HL-60/S4 (cell line): ENCODE results near the gene ACACA.
"Not testable (repeated sequence)": the region's sequence is repeated elsewhere in the genome, so short reads cannot be mapped to it uniquely, and the experiment has no call there.

Experiments
- in situ Hi-C: fragments of 300-500 bp; cut with MboI; formaldehyde crosslinking; loops from 2 replicates; pipeline ENCODE4 v1.14.3; 2022; ENCODE audit warnings: low sequenced_read_pairs

The ACACA gene

DNA sequence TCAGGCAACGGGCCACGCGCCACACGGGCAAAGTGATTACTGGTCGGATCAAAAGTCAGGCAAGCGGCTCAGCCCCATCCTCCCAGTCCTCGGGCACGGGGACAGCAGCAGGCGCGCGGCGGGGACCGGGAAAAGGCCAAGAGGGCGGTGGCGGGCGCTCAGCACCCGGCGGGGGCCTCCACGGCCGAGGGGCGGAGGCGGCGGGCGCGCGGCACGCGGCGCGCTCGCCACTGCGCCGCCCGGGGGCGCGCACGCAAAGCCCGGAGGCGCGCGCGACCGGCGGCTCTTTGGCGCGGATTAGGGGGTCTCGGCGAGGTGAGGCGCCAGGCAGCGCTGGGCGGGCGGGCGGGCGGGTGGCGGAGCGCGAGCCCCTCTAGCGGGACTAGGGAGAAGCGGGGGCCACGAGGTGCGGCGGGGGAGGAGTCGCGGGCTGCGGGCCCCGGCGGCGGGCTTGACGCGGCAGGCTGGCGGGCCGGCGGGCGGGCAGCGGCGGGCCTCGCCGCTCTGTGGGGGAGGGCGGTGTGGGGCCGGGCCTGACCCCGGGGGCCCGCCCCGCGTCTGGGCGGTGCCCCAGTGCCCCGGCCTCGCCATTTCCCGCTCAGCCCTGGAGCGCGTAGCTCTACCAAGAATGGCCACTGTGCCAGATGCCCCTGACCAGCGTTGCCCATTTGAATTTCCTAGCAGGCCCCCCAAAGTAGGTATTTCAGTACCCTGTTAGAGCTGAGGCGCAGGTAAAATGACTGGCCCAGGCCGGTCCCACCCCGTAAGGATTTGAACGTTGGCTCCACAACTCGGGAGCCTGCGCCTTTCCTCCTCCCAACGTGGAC, at the start of gene ACACA, which contains the start of gene TADA2A:
Gene ACACA (minus strand): TSS at position 202 of the 827 bp plus-strand sequence. CDS start 537 bp downstream, outside the sequence.
Gene TADA2A (plus strand): TSS at position 252 of the 827 bp plus-strand sequence. CDS start 4,480 bp downstream, outside the sequence.
- in situ Hi-C loops, result no loop called here

DNA sequence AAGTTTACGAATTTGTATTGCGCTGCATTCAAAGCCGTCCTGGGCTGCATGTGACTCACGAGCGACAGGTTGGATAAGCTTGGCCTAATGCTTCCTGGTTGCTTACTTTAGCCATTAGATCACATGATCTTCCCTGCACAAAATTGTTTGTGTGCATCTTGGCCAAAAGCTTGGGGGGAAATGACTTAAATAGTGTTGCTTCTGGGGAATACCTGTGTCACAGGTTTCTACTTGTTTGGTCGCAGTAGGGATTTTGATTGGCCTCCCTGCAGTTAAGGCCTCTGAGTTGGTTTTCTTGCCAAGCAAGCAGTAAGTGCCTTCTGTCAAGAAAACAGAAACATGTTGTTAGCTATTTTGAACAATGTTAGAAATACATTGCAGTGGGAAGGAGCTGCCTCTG, 43.5 kb upstream of the ACACA start:
- in situ Hi-C loops, result no loop called here

DNA sequence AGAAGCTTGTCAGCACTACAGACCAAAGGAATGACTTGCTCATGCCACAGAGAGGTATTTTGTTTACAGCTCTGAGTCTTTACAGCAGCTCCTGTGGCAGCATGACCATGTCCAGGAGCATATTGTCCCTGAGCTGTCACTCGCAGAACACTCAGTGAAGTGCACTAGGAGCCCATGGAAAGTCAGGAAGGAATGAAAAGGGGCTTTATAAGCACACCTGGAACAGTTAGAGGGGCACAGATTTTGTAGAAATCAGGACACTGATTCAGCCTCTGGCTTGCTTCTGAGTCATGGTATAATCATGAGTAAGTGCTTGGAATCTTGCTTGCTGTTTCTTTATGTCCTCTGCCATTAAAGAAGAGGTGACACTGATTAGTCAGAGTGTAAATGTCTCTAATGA, 41.0 kb upstream of the ACACA start:
- in situ Hi-C loops, result no loop called here

DNA sequence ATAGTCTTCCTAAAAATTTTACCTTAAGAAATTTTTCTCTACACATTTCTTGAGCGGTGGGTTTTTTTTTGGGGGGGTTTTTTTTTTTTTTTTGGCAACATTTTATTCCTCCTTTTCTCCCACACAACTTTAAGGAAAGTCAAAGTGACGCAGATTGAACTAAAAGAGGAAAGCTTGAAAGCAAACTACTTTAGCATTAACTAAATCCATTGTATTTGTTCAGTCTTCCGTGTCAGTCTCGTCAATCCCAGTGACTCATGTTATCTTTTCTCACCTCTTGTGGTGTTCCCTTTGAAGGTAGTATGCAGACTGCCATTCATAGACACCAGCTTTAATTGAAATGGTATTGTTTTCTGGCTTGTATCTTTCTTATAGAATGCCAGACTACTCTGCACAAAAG, 39.4 kb upstream of the ACACA start:
- in situ Hi-C loops, result no loop called here

DNA sequence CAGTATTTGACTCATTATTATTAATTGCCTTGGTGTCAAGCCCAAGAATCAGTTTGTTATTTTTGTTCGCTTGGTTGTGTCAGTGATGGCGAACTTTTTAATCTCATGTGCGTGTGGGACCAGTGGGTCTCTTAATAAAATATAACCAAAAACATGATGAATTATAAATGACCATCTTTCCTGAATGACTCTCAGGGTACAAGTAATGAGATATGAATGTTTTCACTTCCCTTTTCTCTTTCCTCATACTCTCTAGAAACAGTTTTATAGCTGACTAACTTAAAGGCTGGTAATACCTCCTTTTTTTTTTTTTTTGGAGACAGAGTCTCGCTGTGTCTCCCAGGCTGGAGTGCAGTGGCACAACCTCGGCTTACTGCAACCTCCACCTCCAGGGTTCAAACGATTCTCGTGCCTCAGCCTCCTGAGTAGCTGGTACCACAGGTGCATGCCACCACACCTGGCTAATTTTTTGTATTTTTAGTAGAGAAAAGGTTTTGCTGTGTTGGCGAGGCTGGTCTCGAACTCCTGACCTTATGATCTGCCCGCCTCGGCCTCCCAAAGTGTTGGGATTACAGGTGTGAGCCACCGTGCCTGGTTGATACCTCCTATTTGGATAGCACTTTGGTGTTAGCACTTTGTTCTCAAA, 34.9 kb upstream of the ACACA start:
- in situ Hi-C loops, result not testable (repeated sequence)

DNA sequence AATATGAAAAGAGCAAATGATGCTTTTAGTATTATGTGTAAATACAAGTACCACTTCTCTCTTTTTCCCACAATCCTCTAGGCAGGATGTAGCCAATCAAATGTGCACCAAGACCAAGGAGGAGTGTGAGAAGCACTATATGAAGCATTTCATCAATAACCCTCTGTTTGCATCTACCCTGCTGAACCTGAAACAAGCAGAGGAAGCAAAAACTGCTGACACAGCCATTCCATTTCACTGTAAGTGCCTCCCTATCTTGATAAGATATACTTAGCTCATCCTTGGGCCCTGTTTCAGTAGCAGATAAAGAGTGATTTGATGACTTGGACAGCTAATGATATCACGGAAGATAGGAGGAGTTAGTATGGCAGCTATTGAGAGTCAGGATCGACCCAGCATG, 33.8 kb upstream of the ACACA start:
- in situ Hi-C loops, result no loop called here

DNA sequence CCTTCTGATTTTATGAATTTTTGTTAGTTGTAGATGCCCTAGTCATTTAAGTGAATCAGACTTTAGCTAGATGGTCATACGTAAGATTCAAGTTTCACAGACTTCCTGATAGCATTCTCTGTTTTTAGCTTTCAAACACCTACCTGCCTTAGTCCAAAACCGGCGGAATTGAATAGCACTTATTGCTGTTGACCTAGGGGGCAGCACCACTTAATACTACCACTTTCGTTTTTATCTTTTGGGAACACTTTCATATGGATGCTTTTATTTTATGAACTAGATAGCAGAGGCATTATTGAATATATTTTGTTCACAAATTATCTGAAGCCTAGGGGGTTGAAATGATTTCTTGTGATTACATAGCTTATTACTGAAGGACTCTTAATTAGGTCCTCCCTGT, 31.5 kb upstream of the ACACA start:
- in situ Hi-C loops, result no loop called here

DNA sequence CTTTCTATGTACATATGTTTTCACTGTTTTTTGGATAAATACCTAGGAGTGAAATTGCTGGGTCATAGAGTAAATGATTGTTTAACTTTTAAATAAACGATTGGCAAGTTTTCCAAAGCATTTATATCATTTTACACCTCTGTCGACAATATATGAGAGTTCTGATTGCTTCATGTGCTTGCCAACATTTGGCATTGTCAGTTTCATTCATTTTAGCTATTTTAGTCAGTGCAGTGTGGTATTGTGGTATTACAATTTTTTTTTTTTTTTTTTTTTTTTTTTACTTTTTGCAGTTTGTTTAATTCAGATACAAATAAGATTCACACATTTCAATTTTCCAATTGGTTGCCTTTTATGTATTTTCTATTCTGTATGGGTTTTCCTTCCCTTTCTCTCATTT, 26.0 kb upstream of the ACACA start:
- in situ Hi-C loops, result no loop called here

DNA sequence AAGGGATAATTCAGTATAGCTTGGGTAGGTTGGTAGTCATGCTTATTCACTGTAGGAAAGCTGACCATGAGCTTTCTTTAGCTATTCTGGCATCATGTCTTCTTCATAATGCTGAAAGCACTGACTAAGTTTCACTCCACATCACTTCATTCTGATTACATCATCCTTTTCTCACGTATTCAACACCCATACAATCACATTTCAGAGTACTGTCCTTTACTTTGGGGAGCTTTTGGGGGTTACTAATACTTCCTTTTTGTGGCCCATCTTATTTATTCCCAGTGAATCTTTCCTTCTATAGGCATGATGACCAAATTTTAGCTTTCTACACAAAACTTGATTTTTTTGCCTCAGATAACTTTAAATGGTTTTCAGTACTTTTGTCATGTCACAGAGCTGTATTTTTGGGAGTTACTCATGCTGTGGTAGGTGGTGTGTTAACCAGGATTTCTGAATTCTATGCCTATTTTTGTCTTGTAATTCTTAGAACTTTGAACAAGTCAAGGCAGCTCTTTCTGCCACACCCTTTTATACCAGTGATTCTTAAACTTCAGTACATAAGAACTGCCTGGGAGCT, 23.5 kb upstream of the ACACA start:
- in situ Hi-C loops, result no loop called here

DNA sequence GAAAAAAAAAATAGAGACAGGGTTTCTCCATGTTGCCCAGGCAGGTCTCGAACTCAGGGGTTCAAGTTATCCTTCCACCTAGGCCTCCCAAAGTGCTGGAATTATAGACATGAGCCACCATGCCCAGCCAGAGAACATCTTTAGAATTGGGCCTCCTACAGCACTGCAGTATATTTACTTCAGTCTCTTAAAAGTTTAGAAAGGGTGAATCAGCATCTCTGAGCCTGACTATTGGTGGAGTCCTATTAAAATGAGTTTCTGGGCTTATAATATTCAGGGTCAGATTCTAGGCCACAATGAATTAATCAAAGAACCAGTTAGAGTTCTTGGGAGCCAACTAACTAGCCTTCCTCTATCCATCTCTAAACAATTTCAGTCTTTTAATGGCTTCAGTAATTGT, 22.8 kb upstream of the ACACA start:
- in situ Hi-C loops, result no loop called here

DNA sequence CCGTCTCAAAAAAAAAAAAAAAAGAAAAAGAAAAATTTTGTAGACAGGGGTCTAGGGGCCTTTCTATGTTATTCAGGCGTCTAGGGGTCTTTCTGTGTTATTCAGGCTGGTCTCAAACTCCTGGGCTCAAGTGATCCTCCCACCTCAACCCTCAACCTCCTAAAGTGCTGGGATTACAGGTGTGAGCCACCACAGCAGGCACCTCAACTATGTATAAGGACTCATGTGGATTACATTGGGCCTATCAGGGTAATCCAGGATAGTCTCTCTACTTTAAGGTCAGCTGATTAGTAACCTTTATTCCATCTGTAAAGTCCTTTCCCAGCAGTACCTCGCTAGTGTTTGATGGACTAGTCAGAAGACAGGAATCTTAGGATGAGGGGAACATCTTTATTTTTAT, 22.4 kb upstream of the ACACA start:
- in situ Hi-C loops, result no loop called here

DNA sequence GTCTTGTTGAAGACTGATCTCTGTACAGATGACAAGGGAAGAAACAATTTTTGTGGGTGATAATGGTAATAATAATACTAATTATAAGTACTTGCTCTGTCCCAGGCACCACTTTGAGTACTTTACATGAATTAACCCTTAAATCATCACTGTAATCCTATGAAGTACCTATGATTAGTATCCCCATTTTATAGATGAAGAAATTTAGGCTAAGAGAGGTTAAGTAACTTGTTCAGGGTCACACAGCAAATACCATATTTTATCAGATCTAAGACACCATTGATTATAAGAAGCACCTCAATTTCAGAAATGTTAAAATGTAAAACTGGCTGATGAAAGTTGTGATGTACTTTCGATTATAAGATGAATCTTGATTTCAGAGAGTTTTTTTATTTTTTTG, 18.6 kb upstream of the ACACA start:
- in situ Hi-C loops, result no loop called here

DNA sequence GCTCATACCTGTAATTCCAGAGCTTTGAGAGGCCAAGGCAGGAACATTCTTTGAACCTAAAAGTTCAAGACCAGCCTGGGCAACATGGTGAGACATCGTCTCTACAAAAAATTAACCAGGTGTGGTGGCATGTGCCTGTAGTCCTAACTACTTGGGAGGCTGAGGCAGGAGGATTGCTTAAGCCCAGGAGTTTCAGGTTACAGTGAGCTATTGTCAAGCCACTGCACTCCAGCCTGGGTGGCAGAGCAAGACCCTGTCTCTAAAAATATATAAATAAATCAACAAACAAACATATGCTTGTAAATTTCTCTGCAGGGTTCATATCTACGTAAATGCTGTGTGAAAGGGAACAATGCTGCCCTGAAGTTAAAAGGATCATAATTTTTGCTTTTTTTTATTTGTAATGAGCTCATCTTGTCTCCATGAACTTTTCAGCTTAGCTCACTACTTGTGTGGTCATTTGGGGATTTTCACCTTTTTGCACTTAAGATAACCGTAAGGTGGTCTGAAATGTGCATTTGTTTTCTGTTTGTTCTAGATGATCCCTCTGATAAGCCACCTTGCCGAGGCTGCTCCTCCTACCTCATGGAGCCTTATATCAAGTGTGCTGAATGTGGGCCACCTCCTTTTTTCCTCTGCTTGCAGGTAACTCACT, 16.5 kb upstream of the ACACA start:
- in situ Hi-C loops, result no loop called here

DNA sequence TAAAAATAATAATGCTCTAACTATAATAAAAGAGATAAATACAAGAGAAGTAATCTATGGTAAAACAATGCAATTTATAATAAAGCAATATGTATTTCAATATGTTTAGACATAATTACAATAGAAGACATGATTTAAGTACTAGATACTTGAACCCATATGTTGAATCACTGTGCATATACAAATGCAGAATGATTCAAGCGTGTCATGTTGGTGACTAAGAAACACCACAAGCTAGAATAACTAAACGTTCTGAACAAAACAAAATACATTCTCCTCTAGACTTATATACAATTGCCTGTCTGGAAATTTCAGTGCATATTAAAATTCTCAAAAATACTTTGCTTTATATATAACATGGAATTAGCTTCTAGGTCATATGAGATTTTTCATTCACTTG, 11.2 kb upstream of the ACACA start:
- in situ Hi-C loops, result no loop called here

DNA sequence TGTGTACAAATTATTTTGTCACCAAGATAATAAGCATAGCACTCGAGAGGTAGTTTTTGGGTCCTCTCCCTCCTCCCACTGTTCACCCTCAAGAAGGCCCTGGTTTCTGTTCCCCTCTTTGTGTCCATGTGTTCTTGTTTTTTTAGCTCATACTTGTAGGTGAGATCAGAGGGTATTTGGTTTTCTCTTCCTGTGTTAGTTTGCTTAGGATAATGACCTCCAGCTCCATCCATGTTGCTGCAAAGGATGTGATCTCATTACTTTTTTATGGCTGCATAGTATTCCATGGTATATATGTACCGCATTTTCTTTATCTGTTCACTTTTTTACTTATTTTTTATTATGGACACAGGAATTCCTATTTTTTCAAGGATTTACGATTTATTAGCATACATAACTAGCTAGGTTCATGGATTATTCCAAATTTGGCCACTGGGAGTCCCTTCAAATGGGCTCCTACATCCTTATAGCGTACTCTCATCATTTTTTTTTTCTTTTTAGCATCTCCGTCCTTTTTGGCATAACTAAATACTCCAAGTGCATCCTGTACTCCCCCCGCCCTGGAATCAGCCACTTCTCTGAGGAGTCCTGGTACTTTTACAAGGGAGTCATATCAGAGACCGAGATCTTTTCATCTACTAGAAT, 7.4 kb upstream of the ACACA start:
- in situ Hi-C loops, result no loop called here

DNA sequence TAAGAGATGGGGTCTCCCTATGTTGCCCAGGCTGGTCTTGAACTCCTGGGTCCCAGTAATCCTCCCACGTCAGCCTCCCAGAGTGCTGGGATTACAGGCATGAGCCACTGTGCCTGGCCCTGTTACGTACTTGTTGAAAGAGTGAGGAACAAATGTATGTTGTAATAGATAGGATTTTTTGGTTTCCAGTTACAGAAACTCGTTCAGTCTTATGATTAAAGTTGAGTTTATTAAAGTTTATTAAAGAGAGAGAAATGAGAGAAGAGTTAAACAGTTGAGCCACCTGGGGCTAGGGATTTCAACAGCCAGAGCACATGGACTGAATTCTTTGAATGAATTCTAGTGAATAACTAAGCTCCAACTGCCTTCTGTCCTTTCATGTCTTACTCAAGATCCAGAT, 3.7 kb upstream of the ACACA start:
- in situ Hi-C loops, result no loop called here

DNA sequence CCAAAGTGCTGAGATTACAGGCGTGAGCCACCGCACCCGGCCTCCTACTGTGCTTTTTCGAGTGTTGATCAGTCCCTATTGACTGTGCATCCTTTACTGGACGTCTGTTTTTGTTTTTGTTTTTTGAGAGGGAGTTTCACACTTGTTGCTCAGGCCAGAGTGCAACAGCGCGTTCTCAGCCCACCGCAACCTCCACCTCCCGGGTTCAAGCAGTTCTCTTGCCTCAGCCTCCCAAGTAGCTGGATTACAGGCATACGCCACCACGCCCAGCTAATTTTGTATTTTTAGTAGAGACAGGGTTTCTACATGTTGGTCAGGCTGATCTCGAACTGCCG, 1.5 kb upstream of the ACACA start:
- in situ Hi-C loops, result not testable (repeated sequence)

DNA sequence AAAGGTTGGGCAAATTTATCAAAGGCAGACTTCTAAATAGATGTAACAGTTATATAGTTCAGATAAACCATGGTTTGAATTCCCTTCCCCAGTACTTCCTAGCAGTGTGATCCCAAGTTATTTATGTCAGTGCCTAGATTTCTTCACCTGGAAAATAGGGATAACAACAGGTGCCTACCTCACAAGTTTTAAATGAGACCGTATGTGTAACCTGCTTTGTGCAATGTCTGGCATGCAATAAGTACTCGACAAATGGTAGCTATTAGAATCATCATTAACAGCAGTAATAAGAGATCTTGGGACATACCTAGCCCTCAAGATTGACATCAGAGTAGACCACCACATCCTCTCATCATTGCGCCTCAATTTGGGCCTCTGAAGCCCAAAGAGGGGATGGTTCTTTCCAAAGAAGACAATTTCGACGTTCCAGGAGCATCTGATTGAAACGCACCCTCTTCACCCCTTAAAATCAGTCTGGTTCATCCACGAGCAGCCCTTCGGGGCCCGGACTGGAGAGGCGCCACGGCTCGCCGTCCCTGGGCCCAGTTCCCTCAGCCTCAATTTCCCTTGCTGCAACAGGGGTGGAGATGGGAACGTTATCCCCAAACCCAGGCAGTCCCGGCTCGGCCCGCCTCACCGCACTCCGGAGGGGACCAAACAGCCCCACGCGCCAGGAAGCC, 541 bp downstream of the ACACA start:
- in situ Hi-C loops, result no loop called here

DNA sequence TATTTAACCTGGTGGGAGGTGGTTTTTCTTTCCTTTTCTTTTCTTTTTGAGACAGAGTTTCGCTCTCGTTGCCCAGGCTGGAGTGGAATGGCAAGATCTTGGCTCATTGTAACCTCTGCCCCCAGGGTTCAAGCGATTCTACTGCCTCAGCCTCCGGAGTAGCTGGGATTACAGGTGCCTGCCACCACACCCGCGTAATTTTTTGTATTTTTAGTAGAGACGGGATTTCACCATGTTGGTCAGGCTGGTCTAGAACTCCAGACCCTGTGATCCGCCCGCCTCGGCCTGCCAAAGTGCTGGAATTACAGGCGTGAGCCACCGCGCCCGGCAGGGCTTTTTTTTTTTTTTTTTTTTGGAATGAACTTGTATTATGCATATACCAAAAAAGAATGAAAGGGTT, 1.1 kb downstream of the ACACA start:
- in situ Hi-C loops, result not testable (repeated sequence)

DNA sequence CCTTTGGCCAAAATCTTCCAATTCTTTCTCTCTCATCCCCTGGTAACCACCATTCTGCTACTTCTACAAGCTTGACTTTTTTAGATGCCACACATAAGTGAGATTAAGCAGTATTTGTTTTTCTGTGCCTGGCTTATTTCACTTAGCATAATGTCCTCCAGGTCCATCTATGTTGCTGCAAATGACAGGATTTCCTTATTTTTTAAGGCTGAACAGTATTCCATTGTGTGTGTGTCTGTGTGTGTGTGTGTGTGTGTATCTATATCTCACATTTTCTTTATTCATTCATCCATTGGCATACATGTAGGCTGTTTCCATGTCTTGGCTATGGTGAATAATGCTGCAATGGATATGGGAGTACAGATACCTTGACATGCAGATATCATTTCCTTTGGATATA, 6.1 kb downstream of the ACACA start:
- in situ Hi-C loops, result no loop called here
